ENCODE data around the gene ILDR1.

GRCh38 chr3:121963608-121964007 is 58.4 kb downstream of the ILDR1 start:
- TF ChIP-seq, protein P1, sequence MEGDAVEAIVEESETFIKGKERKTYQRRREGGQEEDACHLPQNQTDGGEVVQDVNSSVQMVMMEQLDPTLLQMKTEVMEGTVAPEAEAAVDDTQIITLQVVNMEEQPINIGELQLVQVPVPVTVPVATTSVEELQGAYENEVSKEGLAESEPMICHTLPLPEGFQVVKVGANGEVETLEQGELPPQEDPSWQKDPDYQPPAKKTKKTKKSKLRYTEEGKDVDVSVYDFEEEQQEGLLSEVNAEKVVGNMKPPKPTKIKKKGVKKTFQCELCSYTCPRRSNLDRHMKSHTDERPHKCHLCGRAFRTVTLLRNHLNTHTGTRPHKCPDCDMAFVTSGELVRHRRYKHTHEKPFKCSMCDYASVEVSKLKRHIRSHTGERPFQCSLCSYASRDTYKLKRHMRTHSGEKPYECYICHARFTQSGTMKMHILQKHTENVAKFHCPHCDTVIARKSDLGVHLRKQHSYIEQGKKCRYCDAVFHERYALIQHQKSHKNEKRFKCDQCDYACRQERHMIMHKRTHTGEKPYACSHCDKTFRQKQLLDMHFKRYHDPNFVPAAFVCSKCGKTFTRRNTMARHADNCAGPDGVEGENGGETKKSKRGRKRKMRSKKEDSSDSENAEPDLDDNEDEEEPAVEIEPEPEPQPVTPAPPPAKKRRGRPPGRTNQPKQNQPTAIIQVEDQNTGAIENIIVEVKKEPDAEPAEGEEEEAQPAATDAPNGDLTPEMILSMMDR (conservative IDR thresholded peaks at IDR 0.05; ENCODE audit: low read length): no peak
- no peak for TF ChIP-seq EZH2phosphoT487 (IDR thresholded peaks at IDR 0.05; ENCODE audit: borderline replicate concordance, low read depth, low read length)
